Mesendoderm (in vitro differentiated cells): ENCODE results near the gene CCDC174.
A peak's percentile ranks its signal among the peaks of the same experiment; 100 is the strongest.

Source experiments
- DNase-seq: peaks from one replicate; pipeline ENCODE4 v3.0.0; 2013
- H2AK5ac ChIP-seq: 2 replicates; pipeline ENCODE4 v1.6.1; 2013; ENCODE audit warnings: low read length, inconsistent platforms
- H2BK120ac ChIP-seq: 2 replicates; pipeline ENCODE4 v1.6.1; 2013; ENCODE audit warnings: low read depth, mild to moderate bottlenecking, low read length, moderate library complexity, mixed read lengths
- H2BK15ac ChIP-seq: replicated peaks from 2 replicates; pipeline ENCODE4 v1.6.1; 2013; ENCODE audit warnings: low read depth, mild to moderate bottlenecking, moderate library complexity
- H2BK5ac ChIP-seq: 2 replicates; pipeline ENCODE4 v1.6.1; 2013; ENCODE audit warnings: low read length, inconsistent platforms
- H3K18ac ChIP-seq: 2 replicates; pipeline ENCODE4 v1.6.1; 2013; ENCODE audit warnings: mild to moderate bottlenecking, low read length, mixed read lengths
- H3K23ac ChIP-seq: one replicate; pipeline ENCODE4 v1.6.1; 2013; ENCODE audit warnings: low read length
- H3K27ac ChIP-seq: 2 replicates; pipeline ENCODE4 v1.5.1; 2013; ENCODE audit warnings: low read depth, mild to moderate bottlenecking, inconsistent platforms, low read length, moderate library complexity
- H3K27me3 ChIP-seq: 2 replicates; pipeline ENCODE4 v1.6.1; 2013; ENCODE audit warnings: low read length, control low read depth, mild to moderate bottlenecking, inconsistent platforms; ENCODE audit not compliant: insufficient read depth, poor library complexity
- H3K36me3 ChIP-seq: 2 replicates; pipeline ENCODE4 v1.6.1; 2013; ENCODE audit warnings: low read length, inconsistent platforms; ENCODE audit not compliant: control insufficient read depth, insufficient read depth
- H3K4ac ChIP-seq: one replicate; pipeline ENCODE4 v1.6.1; 2013; ENCODE audit warnings: low read depth, mild to moderate bottlenecking, low read length, moderate library complexity
- H3K4me1 ChIP-seq: 2 replicates; pipeline ENCODE4 v1.6.1; 2013; ENCODE audit warnings: low read depth, low read length, inconsistent platforms; ENCODE audit not compliant: control insufficient read depth
- H3K4me2 ChIP-seq: 2 replicates; pipeline ENCODE4 v1.6.1; 2013; ENCODE audit warnings: low read length
- H3K4me3 ChIP-seq: 2 replicates; pipeline ENCODE4 v1.5.1; 2013; ENCODE audit warnings: mild to moderate bottlenecking, low read length
- H3K56ac ChIP-seq: one replicate; pipeline ENCODE4 v1.6.1; 2013; ENCODE audit warnings: low read length
- H3K79me1 ChIP-seq: 2 replicates; pipeline ENCODE4 v1.6.1; 2013; ENCODE audit warnings: low read length, inconsistent platforms
- H3K79me2 ChIP-seq: 2 replicates; pipeline ENCODE4 v1.6.1; 2013; ENCODE audit warnings: mild to moderate bottlenecking, low read length; ENCODE audit not compliant: control insufficient read depth, insufficient read depth
- H3K9ac ChIP-seq: 2 replicates; pipeline ENCODE4 v1.6.1; 2013; ENCODE audit warnings: low read length, inconsistent platforms
- H4K5ac ChIP-seq: one replicate; pipeline ENCODE4 v1.6.1; 2013; ENCODE audit warnings: low read length
- H4K8ac ChIP-seq: one replicate; pipeline ENCODE4 v1.6.1; 2013; ENCODE audit warnings: low read depth, mild to moderate bottlenecking, control low read depth, low read length, moderate library complexity
- WGBS: extraction: QIAGEN DNeasy Blood & Tissue Kit; methylation state at CpG from one replicate; pipeline ENCODE4 v1.1.7; 2013; ENCODE audit warnings: low lambda C conversion rate, missing lambda C conversion rate; ENCODE audit not compliant: insufficient coverage; ENCODE audit errors: extremely low coverage; 5-methylcytosine and 5-hydroxymethylcytosine counted together

The CCDC174 gene

DNA sequence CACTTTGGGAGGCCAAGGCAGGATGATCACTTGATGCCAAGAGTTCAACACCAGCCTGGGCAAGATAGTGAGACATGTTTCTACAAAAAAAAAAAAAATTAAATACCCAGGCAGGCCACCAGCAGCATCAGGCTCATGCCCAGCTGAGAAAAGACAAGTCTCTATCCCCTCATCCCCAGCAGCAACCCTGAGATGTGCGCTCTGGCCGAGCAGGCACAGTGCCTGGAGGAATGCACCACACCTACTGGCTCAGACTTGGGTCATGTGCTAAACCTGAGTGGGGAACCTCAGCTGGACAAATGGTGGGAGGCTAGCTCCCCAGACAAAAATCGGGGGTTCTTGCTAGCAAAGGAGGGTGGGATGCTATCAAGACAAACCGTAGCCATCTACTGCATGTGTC is 10.2 kb upstream of the CCDC174 start:
- H3K4me2 ChIP-seq, result no peak overlapping the region
- H2BK120ac ChIP-seq, result no peak overlapping the region
- no peaks in the 10 kb centered on the region for H3K4me1 ChIP-seq
- no peaks in the 10 kb centered on the region for H3K27me3 ChIP-seq
- H3K27ac ChIP-seq, result no peak overlapping the region
- H3K36me3 ChIP-seq, result no peaks in the 10 kb centered on the region
- H3K4ac ChIP-seq, result no peak overlapping the region
- no peak overlapping the region for H3K56ac ChIP-seq
- no peak overlapping the region for H2BK15ac ChIP-seq
- no peak overlapping the region for H3K23ac ChIP-seq
- no peak overlapping the region for H3K9ac ChIP-seq
- H4K8ac ChIP-seq, result no peak overlapping the region
- H3K79me2 ChIP-seq, result no peaks in the 10 kb centered on the region
- H3K4me3 ChIP-seq, result no peak overlapping the region
- no peaks in the 10 kb centered on the region for H3K79me1 ChIP-seq
- H3K18ac ChIP-seq, result no peak overlapping the region
- H4K5ac ChIP-seq, result no peak overlapping the region
- DNase-seq, result no peak
- no peak overlapping the region for H2AK5ac ChIP-seq
- no peak overlapping the region for H2BK5ac ChIP-seq
- no CpG with 5 or more reads among the region's 4 CpGs for WGBS

DNA sequence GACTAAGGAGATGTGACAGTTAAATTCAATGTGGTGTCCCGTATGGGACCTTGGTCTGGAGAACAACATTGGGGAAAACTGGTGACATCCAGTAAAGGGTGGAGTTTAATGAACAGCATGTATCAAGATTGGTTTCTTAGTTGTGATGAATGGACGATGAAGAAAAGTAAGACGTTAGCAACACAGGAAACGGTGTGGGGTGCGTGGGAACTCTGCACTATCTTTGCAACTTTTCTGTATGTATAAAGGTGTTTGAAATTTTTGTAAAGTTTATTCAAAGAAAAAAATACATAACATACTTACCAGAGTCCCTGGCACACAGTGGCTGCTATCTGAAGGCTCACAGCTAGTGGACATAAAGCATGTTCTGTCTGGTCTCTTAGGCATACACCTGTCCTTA is 6.1 kb upstream of the CCDC174 start:
- H4K5ac ChIP-seq, result no peak overlapping the region
- no peak overlapping the region for H3K9ac ChIP-seq
- no peak overlapping the region for H3K27ac ChIP-seq
- H2AK5ac ChIP-seq, result no peak overlapping the region
- no peaks in the 10 kb centered on the region for H3K79me1 ChIP-seq
- no peaks in the 10 kb centered on the region for H3K36me3 ChIP-seq
- H3K4me3 ChIP-seq, result no peak overlapping the region
- H3K56ac ChIP-seq, result no peak overlapping the region
- DNase-seq, result no peak
- H3K79me2 ChIP-seq, result no peaks in the 10 kb centered on the region
- no peaks in the 10 kb centered on the region for H3K27me3 ChIP-seq
- no peak overlapping the region for H2BK120ac ChIP-seq
- no peak overlapping the region for H3K23ac ChIP-seq
- H3K18ac ChIP-seq, result no peak overlapping the region
- no peak overlapping the region for H2BK5ac ChIP-seq
- H4K8ac ChIP-seq, result no peak overlapping the region
- H3K4ac ChIP-seq, result no peak overlapping the region
- no peak overlapping the region for H2BK15ac ChIP-seq
- H3K4me1 ChIP-seq, result no peaks in the 10 kb centered on the region
- H3K4me2 ChIP-seq, result no peak overlapping the region
- no CpG with 5 or more reads among the region's 5 CpGs for WGBS

DNA sequence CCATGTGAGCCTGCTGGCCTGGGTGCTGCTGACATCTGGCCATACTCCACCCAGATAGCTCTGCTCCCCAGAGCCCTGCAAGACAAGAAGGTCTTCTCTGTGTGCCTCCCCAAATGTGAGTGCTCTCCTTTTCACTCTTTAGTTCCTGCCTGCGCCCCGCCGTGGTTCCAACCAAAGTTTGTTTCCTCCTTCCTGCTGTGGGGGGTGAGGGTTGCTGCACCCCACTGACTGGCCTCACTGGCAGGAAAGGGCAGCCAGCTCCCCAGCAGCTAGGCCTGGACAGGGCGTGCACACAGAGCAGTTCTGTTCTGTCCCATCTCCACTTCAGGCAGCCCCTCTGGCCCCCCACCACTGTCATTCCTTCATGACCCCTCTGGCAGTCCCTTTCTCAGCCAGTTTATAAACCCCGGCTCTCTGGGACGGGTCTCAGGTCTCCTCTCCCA is 5.4 kb upstream of the CCDC174 start:
- WGBS, result no CpG with 5 or more reads among the region's 6 CpGs
- no peak overlapping the region for H3K23ac ChIP-seq
- no peaks in the 10 kb centered on the region for H3K79me1 ChIP-seq
- H3K9ac ChIP-seq, result no peak overlapping the region
- H3K27ac ChIP-seq, result no peak overlapping the region
- H3K27me3 ChIP-seq, result no peaks in the 10 kb centered on the region
- H2BK5ac ChIP-seq, result no peak overlapping the region
- no peak overlapping the region for H3K18ac ChIP-seq
- H3K56ac ChIP-seq, result no peak overlapping the region
- no peak overlapping the region for H3K4me3 ChIP-seq
- no peak overlapping the region for H4K5ac ChIP-seq
- no peak overlapping the region for H3K4ac ChIP-seq
- DNase-seq, result no peak
- no peak overlapping the region for H4K8ac ChIP-seq
- no peak overlapping the region for H2AK5ac ChIP-seq
- H3K4me1 ChIP-seq, result no peaks in the 10 kb centered on the region
- H3K4me2 ChIP-seq, result no peak overlapping the region
- no peaks in the 10 kb centered on the region for H3K79me2 ChIP-seq
- H3K36me3 ChIP-seq, result no peaks in the 10 kb centered on the region
- no peak overlapping the region for H2BK120ac ChIP-seq
- no peak overlapping the region for H2BK15ac ChIP-seq

- no peak overlapping the region for H2BK120ac ChIP-seq
- no peaks in the 10 kb centered on the region for H3K79me2 ChIP-seq
- no peak overlapping the region for H2BK5ac ChIP-seq
- no peak overlapping the region for H3K4me2 ChIP-seq
- no peaks in the 10 kb centered on the region for H3K27me3 ChIP-seq
- no peak overlapping the region for H3K27ac ChIP-seq
- no peaks in the 10 kb centered on the region for H3K79me1 ChIP-seq
- H3K18ac ChIP-seq, result no peak overlapping the region
- no peak overlapping the region for H3K23ac ChIP-seq
- WGBS, result no CpG with 5 or more reads among the region's 9 CpGs
- no peak overlapping the region for H3K4me3 ChIP-seq
- H2BK15ac ChIP-seq, result no peak overlapping the region
- no peak overlapping the region for H2AK5ac ChIP-seq
- H3K4me1 ChIP-seq, result no peaks in the 10 kb centered on the region
- H3K4ac ChIP-seq, result no peak overlapping the region
- H3K9ac ChIP-seq, result no peak overlapping the region
- no peak overlapping the region for H3K56ac ChIP-seq
- H4K5ac ChIP-seq, result no peak overlapping the region
- H4K8ac ChIP-seq, result no peak overlapping the region
- no peaks in the 10 kb centered on the region for H3K36me3 ChIP-seq
- DNase-seq, result peak; percentile 69
These were observed 4.8 kb upstream of the CCDC174 start for GRCh38 chr3:14646589-14647413.

- Histone ChIP-seq H3K36me3 (no peaks in the 10 kb centered on the region), H3K27ac (no peak overlapping the region)
- WGBS, result no CpG with 5 or more reads among the region's 19 CpGs
These were observed 3.3 kb upstream of the CCDC174 start for GRCh38 chr3:14647976-14648955.

More at GRCh38 chr3:14647976-14648955, 3.3 kb upstream of the CCDC174 start:
- no peak overlapping the region for H3K4me3 ChIP-seq
- peaks cover 2% of the 10 kb centered on the region for H3K79me1 ChIP-seq
- H2BK15ac ChIP-seq, result no peak overlapping the region
- H2BK120ac ChIP-seq, result no peak overlapping the region
- no peaks in the 10 kb centered on the region for H3K4me1 ChIP-seq
- no peak overlapping the region for H2AK5ac ChIP-seq
- no peak overlapping the region for H3K9ac ChIP-seq
- H3K4ac ChIP-seq, result no peak overlapping the region
- no peak overlapping the region for H3K4me2 ChIP-seq
- H4K8ac ChIP-seq, result no peak overlapping the region
- no peaks in the 10 kb centered on the region for H3K27me3 ChIP-seq
- H3K56ac ChIP-seq, result no peak overlapping the region
- H4K5ac ChIP-seq, result no peak overlapping the region
- H3K18ac ChIP-seq, result no peak overlapping the region
- DNase-seq, result no peak
- H3K79me2 ChIP-seq, result peaks cover 6% of the 10 kb centered on the region
- H2BK5ac ChIP-seq, result no peak overlapping the region
- no peak overlapping the region for H3K23ac ChIP-seq
